GM12874 (cell line): ENCODE results near the gene TNFAIP8L2.

Experiments used
- TF ChIP-seq, protein P1 (sequence below): IDR thresholded peaks from 2 replicates; pipeline ENCODE4 v1.5.1; 2011; ENCODE audit warnings: low read depth, mild to moderate bottlenecking, control low read depth, low read length, moderate library complexity; ENCODE audit not compliant: insufficient read depth

TNFAIP8L2 gene

DNA sequence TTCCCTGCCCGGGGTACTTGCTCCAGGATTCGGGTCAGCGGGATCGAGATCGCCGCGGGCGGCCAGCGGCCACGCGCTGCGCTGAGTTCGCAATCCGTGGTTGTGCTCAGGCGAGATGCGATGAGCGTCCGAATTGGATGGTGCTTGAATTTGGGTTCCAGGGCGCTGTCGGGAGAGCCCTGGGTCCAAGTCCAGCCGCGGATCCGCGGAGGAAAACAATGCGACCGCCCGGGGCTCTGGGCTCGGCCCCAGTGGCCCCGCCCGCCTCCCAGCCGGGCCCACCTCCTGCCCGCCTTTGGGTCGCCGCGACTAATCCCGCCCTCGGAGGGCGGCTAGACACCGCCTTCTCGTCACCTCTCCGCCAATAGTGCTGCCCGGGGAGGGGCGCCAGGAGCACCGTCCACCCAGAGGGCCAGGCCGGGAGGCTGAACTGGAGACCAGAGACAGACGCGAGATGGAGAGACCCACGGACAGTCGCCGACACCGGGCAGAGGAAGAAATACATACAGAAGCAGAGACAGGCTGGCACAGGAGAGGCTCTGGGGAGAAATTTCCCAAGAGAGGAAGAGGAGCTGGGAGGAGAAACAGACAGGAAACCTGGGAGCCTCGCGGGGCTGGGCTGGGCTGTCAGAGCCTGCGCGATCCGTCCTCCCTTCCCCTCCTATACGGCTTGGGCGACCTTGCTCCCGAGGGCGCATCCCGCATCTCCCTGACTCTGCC lies 9.9 kb upstream of the TNFAIP8L2 start, which contains the start of gene SEMA6C:
SEMA6C (minus strand) TSS at position 220 of the 720 bp plus-strand sequence. CDS start 4,010 bp downstream, outside the sequence.
- TF ChIP-seq, protein P1, sequence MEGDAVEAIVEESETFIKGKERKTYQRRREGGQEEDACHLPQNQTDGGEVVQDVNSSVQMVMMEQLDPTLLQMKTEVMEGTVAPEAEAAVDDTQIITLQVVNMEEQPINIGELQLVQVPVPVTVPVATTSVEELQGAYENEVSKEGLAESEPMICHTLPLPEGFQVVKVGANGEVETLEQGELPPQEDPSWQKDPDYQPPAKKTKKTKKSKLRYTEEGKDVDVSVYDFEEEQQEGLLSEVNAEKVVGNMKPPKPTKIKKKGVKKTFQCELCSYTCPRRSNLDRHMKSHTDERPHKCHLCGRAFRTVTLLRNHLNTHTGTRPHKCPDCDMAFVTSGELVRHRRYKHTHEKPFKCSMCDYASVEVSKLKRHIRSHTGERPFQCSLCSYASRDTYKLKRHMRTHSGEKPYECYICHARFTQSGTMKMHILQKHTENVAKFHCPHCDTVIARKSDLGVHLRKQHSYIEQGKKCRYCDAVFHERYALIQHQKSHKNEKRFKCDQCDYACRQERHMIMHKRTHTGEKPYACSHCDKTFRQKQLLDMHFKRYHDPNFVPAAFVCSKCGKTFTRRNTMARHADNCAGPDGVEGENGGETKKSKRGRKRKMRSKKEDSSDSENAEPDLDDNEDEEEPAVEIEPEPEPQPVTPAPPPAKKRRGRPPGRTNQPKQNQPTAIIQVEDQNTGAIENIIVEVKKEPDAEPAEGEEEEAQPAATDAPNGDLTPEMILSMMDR, result no peak

DNA sequence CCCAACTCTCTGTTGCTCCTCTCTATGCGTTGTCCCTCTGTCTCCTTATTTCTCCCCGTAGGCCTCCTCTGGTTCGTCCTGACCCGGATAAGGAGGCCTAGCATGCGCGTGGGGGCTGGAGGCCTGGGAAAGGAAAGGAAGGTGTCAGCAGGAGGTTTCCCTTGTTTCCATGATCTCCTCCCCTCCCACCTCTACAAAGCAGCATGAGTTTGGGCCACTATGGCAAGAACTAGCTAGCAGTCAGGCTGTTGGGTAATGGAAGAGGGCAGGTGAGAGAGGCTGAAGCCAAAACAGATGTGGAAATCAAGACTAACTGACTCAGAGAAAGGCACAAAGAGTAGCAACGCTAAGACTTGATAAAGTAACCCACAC lies 9.3 kb upstream of the TNFAIP8L2 start:
- TF ChIP-seq, protein P1, result no peak

DNA sequence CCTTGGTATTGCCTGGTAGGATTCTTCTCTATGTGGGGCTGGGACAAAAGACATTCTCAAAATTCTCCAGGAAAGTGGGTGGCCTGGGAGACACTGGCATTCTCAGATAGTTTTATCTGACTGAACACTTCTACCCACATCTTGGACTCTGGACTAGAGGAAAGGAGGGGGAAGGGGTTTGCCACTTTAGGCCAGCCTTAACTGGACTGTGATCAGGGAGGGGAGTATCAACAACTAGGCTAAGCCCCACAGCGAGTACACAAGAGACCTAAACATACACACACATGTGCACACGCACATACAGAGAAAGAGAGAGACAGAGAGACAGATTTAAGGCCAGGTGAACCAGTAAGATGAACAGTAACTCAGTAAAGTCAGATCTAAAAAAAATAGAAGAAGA lies 8.8 kb upstream of the TNFAIP8L2 start:
- TF ChIP-seq, protein P1, result no peak

DNA sequence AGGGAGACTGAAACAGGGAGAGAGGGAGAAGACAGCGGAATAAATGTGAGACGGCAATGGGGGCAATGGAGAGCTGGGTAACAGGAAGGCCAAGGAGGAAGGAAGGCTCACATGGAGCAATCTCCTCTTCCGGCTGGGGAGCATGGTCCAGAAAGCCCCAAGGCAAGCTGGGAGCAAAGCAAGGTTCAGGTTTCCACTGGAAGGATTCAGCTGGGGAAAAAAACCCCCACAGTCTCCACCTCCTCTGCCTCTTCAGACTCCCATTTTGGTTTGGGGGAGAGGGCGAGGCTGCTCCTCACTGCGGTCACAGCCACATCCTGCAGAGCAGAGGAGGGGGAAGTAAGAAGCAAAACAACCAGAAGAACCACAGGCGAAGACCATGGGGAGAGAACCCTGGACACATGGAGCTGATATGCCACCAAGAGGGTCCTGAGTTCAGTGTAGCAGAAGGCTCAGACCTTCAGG lies 650 bp downstream of the TNFAIP8L2 start:
- TF ChIP-seq, protein P1, result no peak

DNA sequence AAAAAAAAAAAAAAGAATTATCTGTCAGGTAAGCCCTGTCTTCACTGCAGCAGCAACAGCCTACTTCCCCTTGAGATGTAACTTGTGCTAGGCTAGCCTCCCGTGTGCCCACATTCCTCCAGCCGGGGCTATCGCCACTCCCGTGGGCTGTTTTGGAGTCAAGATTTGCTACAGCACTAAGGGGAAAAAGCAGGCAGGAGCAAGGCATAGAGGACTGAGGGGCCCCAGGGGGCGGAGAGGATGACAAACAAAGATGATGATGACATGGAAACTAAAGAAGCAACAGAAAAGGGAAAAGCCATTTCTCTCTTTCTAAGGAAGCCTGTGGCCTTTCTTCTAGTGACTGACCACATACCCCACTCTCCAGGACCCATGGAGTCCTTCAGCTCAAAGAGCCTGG lies 1.9 kb downstream of the TNFAIP8L2 start:
- TF ChIP-seq, protein P1, result no peak

DNA sequence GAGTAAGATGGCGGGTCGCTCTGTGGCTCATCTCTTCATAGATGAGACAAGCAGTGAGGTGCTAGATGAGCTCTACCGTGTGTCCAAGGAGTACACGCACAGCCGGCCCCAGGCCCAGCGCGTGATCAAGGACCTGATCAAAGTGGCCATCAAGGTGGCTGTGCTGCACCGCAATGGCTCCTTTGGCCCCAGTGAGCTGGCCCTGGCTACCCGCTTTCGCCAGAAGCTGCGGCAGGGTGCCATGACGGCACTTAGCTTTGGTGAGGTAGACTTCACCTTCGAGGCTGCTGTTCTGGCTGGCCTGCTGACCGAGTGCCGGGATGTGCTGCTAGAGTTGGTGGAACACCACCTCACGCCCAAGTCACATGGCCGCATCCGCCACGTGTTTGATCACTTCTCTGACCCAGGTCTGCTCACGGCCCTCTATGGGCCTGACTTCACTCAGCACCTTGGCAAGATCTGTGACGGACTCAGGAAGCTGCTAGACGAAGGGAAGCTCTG lies 2.4 kb downstream of the TNFAIP8L2 start:
- TF ChIP-seq, protein P1, result no peak

DNA sequence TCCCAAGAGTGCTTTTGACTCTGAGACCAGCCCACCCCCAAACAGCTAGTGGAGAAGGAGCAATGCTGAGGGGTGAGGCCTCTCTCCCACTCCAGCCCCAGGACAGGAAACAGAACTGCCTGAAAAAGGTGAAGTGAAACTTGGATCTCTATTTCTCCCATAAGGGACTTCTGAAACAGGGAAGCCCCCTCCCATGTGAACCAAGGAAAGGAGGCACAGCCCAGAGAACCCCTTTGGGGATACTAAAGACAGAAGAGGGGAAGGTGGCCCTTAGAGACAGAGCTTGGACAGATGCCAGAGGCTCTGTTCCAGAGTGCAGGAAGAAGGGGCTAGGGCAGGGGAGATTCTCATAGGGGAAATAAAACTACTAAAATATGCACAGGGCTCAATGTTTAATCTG lies 2.9 kb downstream of the TNFAIP8L2 start:
- TF ChIP-seq, protein P1, result no peak
